GM19463 (cell line): ENCODE results near the gene KNOP1.
A peak's percentile ranks its signal among the peaks of the same experiment; 100 is the strongest.

Experiments used
- ATAC-seq: cut with Tn5 transposase; IDR thresholded peaks from one replicate; pipeline ENCODE4 v1.9.1; 2021; ENCODE audit warnings: mild to moderate bottlenecking, moderate library complexity; ENCODE audit not compliant: unreplicated experiment

The KNOP1 gene, protein sequence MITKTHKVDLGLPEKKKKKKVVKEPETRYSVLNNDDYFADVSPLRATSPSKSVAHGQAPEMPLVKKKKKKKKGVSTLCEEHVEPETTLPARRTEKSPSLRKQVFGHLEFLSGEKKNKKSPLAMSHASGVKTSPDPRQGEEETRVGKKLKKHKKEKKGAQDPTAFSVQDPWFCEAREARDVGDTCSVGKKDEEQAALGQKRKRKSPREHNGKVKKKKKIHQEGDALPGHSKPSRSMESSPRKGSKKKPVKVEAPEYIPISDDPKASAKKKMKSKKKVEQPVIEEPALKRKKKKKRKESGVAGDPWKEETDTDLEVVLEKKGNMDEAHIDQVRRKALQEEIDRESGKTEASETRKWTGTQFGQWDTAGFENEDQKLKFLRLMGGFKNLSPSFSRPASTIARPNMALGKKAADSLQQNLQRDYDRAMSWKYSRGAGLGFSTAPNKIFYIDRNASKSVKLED

DNA sequence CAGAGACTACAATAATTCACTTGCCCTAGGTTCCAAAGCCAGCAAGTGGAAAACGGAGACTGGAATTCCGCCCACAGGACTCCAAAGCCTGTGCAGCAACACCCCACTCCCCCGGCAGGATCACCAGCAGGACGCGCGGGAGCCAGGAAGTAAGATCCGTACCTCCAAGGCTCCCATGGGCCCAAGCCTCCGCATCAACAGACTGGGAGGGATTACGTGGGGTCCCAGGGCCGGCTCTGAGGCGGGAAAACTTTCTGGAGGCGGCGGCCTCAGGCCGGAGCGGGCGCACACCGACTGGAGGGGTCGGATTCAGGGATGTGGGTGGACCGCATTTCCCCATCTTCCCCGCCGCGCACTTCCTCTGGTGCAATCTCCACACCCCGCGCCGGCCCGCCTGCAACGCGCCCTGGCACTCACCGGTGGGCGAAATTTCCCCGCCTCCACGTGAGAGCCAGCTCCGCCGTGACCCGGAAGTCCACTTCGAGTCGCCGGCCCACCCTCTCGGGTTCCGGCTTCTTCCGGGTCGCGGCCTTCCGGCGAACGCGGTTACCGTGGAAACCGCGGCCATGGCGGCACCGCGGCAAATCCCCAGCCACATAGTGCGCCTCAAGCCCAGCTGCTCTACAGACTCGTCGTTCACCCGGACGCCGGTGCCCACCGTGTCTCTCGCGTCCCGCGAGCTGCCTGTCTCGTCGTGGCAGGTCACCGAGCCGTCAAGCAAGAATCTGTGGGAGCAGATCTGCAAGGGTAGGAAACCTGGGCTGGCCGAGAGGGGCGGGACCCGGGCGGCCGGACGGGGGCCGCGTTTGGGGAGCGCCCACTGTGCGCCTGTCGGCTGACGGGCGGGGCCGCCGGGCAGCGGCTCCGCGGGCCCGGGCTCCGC is at the start of gene KNOP1, which contains the start of gene IQCK:
KNOP1 (minus strand) TSS at position 487 of the 883 bp plus-strand sequence. CDS start 3,192 bp downstream, outside the sequence.
IQCK (plus strand) TSS at position 531 of the 883 bp plus-strand sequence; CDS start at position 567, 36 bp downstream.
- ATAC-seq: peak; percentile 96

DNA sequence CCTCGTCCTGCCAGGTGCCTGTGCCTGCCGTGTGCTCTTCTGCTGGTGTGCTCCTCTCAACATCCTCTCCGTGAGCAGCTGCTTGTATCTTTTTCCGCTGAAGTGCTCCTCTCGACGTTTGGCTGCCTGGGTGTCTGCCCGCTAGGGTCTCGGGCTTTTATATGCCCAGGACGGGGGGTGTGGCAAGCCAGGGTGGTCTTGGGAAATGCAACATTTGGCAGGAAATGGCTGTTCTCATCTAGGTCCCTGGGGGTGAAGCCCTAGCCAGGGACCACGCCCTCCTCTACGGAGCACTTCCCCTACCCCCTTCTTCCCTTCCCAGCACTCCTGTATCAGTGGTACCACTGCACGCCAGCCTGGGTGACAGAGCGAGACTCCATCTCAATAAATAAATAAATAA is 49.5 kb upstream of the KNOP1 start:
- ATAC-seq: no peak

DNA sequence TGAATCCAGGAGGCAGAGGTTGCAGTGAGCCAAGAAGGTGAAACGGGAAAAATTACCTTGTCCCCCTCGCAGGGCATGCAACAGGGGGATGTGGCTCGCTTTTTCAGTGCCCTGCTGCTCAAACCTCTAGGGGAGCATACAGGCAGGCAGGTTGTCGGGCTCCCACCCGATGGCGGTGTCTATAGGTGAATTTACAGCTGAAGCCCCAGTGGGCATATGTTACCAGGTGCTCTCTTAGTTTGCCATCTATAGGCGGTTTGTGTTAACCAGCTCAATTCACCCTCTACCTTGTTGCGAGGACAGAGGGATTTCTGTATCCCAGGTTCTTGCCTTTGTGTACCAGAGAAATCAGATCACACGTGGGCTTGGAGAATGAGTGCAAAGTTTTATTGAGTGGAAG is 49.0 kb upstream of the KNOP1 start:
- no peak for ATAC-seq

DNA sequence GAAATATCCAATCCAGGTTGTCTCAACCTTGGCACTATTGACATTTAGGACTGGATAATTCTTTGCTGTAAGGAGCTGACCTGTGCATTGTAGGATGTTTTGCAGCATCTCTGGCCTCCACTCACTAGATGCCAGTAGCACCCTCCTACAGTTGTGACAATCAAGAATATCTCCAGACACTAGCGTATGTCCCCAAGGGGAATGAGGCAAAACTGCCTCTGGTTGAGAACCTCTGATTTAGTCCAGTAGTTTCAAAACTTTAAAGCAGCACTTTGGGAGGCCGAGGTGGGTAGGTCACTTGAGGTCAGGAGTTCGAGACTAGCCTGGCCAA is 48.5 kb upstream of the KNOP1 start:
- ATAC-seq: no peak

DNA sequence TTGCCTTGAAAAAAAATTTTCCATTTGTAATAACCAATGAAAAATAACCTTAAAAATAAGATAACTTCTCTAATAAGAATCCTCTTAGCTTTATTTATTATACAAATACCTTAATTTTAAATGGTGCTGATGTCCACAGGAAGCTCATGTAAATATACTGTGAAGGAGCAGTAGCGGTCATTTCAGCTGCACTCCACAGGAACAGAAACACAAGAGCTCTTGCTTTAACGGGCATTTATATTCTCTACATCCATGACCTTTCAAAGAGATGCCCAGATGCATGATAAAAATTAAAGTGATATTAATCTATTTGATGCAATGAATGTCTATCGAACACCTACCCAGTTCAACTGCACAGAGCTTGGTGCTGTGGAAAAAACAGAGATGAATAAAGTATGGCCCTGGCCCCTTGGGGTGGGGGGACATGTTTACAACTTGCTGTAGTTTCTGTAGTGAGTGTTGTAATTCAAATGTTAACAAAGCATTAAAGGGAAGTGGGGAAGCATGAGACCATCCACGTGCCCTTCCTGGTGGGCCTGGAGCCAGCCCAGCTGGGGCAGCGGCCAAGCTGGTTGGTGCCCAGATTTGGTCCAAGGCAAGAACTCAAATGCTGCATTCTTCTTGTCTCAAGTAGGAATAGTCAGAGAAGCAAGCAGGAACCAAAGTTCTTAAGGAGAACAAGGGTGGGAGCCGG is 48.0 kb upstream of the KNOP1 start:
- no peak for ATAC-seq

DNA sequence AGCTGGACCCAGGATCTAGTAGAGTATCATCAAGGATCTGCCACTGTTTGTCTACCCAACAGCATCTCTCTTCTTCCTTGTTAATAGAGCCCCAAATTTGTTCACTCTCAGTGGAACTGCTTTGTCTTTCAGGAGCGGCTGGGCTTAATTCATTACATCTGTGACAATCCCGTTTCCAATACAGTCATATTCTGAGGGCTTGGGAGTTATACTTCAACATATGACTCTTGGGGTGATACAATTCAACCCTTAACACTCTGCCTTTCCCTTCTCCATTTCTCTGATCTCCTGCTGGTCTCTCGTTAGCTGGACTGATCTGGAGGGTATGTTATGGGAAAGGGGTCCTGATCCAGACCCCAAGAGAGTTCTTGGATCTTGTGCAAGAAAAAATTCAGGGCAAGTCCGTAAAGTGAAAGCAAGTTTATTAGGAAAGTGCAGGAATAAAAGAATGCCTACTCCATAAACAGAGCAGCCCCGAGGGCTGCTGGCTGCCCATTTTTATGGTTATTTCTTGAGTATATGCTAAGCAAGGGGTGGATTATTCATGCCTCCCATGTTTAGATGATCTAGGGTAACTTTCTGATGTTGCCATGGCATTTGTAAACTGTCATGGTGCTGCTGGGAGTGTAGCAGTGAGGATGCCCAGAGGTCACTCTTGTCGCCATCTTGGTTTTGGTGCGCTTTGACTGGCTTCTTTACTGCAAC is 42.5 kb upstream of the KNOP1 start:
- ATAC-seq: no peak

DNA sequence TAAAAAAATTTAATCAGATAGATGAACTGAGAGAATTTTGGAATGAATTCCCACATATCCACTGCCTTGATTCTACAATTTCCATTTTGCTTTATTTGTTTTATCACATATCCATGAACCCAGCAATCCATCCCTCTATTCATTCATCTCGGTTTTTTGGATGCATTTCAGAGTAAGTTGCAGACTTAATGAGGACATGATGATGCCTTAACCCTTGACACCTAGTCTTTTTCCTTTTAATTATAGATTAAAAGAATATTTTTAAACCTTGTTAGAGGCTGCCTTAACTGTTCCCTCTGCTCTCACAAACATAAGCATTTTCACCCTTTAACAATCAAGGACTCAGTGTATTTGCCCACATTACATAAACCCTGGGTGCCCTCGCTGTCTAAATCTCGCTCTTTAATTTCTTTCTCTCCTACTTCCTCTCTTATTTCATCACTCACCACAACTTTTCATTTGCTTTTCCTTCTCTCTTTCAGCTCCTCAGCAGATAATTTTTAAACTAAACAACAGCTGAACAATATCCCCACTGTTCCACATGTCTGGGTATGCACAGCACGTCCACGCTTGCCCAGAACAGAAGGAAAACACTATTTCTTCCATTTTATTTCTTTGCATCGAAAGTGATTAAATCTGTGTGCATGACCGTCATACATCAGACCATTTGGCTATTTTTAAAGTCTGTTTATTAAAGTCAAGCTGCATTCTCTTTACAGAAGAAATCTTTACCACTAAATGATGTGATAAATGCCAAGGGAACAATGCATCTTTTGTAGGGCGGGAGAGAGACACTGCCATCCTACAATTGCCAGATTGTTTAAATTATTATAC is 40.0 kb upstream of the KNOP1 start:
- no peak for ATAC-seq

DNA sequence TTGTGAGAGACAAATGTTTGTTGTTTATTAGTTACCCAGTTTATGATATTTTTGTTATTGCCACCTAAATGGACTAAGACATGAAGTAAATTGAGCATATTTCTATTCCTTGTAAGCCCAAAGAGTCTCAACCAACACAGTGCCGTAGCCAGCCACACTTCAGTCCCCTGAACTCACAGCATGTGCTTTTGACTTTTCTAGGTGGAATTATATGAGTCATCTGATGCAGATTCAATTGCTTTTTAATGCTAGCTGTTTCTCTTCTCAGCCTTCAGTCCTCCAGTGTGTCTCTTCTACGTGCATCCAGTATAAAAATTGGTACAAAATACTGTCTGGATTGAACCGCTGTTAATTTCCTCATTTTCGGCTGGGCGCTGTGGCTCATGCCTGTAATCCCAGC is 39.0 kb upstream of the KNOP1 start:
- ATAC-seq: no peak

DNA sequence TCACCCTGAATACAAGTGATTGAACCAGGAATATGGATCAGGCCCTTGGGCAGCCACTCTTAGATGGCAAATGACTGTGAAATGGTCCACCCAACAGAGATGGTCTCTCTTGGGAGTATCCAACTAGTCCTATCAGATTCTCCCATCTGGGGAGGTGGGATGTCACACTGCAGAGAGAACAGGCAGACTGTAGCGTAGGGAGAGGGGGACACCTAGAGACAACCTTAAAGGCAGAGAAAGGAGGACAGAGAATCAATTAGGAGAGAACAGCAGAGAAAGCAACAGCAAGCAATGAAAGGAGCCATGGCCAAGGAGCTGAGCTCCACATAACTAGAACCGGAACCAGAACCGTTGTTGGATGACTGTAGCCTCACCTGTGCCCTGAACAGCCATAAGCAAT is 37.2 kb upstream of the KNOP1 start:
- no peak for ATAC-seq

DNA sequence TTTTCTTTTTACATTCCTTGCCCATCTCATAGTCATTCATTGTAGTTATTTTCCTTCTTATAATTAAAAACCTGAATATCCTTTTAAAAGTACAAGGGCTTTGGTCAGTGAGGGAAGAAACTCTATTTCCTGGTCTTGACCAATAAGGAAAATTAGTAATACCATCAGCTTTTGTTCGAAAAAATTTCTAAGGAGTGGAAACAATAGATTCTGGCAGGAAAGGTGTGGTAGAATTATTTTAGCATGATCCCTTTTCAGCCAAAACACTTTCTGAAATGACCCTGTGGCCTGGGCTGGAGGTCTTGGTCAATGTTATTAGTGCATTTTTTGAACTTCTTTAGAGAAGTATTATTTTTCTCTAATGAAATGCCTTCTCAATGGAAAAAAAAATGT is 36.6 kb upstream of the KNOP1 start:
- ATAC-seq: no peak

DNA sequence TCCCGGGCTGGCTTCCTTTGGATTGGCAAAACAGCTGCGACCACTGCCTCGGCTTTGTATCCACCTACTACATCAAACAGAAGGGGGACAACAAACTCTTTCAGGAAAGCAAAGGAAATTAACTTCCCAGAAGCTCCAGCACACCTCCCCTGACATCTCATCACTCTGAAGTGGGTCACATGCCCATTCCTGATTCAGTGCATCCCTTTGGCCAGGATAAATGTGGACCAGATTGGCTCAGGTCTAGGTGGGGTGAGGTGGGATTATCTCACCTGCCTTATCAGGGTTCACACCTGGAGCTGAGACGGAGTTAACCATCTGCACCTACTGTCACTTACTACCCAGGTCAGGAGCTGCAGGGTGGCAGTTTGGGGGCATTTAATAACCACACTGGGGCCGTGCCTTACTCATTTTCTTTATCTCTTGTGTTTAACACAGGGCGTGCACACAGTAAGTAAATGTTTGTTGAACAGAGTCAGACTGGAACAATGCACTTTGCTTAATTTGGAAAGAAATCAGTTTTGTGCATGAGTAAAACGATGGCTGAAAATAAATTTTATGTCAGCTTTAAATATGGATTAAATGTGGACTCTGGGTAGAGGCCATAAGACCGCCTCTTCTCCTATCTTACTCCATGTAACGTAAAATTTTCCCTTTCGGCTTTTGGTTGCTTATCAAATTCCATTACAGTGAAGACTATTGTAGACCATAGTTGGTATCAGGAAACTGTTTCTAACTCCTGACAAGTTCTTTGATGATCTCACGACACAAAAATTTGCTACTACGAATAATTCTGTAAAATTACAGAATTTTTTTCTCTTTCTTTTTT is 36.0 kb upstream of the KNOP1 start:
- ATAC-seq: no peak

DNA sequence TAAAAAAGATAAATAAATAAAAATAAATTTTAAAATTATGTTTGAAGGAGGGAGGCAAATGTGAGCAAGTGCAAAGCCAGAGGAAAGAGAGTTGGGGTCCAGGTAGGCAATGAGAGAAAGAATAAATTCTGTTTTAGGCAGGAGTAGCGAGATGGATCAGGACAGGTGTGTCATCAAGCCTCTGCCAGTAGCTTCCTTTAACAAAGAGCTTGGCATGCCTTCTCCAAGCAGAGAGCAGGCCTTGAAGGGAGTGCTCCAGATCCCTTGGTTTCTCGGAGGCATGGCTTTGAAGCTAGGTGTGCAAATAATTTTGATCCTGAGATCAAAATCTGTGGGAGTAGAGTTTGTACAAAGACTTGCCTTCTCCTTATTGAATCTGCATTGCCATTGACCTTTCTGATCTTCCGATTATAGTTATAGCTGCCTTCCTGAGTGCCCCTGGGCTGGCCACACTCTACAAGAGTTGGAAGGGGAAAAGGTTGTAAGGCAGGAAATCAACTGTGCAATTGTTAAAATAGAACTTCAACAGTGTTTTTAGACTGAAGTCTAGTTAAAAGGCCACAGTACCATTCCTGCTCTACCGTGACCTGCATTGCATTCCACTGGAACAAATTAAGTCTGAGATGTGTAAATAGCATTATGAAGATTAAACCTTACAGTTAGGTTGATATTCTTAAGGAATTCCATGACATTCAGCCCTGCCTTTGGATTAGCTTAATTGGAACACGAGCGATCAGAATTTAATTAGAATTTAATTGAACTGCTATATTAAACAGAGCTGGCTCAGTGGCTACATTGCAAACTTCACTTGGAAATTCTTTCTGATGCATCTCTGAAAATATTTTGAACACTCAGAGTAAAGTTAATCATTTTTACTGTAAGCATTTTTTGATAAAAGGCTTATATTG is 33.7 kb upstream of the KNOP1 start:
- ATAC-seq: no peak

DNA sequence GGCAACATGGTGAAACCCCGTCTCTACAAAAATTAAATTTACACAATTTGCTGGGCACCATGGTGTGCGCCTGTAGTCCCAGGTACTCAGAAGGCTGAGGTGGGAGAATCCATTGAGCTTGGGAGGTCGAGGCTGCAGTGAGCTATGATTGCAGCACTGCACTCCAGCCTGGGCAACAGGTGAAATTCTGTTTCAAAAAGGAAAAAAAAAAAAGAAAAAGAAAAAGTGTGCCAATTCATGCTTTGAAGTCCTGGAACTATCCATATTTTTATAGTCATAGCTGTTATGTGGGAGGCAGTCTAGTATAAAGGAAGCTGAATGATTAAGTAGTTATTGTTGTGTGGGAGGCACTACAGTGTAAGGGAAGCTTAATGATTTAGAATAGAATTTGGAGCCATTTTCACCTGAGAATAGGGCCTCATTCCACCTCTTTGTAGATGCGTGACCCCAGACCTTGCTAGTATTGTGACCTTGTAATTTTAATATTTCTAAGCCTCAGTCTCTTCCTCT is 31.6 kb upstream of the KNOP1 start:
- no peak for ATAC-seq

DNA sequence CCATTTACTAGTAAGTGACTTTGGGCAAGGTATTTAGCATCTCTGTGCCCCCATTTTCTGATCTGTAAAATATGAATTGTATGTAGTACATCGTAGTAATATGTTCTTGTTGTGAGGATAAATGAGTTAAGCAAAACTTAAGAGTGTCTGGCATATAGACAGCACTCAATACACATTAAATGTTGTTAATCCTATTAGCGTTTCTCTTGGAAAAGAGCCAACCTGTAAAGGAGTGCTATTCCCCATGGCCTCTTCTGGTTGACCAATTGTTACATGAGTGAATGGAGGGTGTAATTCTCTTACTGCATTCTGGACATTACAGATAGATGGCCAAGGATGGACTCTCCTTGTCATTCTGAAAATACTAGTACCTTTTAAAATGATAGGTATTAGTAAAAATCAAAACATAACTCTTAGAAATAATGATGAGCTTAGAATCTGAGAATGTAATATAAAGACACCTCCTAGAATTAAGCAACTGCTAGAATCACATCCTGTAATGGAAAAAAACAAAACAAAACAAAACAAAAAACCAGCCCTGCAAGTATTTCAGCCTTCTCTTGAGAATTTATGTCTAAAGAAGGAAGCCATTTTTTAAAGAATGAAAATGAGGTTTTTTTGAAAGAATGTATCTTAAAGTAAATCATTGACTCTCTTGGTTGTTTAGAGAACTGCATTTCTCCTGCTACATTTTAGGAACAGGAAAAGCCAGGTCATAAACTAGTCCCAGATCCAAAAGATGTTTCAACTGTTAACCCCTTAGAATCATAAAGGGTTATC is 30.6 kb upstream of the KNOP1 start:
- no peak for ATAC-seq

DNA sequence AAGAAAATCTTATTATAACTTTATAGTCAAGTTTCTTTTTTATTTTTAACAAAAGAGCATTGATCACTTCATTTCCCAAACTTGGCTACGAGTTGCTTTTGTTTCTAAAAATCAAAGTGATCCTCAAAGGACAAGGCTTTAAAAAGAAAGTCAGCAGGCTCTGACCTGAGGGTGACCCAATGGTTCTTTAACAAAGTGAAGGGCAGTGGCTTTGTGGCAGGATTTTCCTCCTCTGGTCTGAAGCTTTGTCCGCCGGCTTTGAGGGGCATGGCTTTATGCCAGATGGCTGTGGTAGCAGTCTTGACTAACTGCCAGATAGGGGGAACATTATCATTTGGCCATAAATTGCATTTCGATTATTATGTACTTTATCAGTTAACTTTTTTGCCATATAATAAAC is 28.5 kb upstream of the KNOP1 start:
- ATAC-seq: no peak

DNA sequence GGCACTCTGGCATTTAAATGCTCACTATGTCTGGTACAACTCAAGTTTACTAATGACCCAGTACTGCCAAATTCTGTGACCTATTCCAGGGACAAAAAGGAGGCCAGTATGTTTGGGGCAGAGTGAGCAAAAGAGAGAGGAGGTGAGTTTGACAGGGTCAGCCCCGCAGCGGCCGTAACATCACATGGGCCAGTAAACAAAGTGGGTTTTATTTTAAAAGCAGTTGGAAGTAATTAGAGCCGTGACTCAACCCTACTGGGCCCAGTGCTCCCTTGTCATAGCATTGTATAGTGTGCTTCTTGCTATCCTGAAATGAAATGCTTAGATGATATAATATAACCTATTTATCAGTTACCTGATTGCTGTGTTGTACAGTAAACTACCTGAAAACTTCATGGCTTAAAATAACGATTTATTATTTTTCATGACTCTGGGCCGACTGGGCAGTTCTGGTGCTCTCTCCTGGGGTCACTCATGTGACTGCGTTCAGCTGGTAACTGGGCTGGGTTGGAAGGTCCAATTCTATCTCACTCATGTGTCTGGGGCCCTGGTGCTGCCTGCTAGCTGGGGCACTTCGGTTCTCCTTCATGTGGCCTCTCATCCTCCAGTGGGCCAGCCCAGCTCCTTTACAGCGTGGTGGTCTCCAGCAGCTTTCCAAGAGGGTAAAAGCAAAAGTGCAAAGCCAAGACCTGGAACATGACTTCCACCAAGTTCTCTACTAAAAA is 27.4 kb upstream of the KNOP1 start:
- ATAC-seq: no peak
